Subcutaneous adipose tissue (tissue), 4 donors: ENCODE results near the gene SRSF2. TPM values are rescaled to one million over a fixed set of nuclear protein-coding genes. Genes with fewer than 3 reads are reported as not detected.

Experiments
- total RNA-seq, 4 donors: library from RNA; depleted of rRNA; stranded (reverse); fragments of >200 nt; gene quantifications; one replicate each; pipeline ENCODE4 v1.1.0, GENCODE V29; 2016
- TF ChIP-seq, protein P1 (sequence below): fragments of 450-650 bp; IDR thresholded peaks from one replicate; pipeline ENCODE4 v1.5.1; 2016; ENCODE audit warnings: low read depth, mild to moderate bottlenecking, control low read depth, antibody characterized with exemption, moderate library complexity

The SRSF2 gene, protein sequence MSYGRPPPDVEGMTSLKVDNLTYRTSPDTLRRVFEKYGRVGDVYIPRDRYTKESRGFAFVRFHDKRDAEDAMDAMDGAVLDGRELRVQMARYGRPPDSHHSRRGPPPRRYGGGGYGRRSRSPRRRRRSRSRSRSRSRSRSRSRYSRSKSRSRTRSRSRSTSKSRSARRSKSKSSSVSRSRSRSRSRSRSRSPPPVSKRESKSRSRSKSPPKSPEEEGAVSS
- 100 to 1,000 TPM; 126 to 238 (median 159) TPM for total RNA-seq

DNA sequence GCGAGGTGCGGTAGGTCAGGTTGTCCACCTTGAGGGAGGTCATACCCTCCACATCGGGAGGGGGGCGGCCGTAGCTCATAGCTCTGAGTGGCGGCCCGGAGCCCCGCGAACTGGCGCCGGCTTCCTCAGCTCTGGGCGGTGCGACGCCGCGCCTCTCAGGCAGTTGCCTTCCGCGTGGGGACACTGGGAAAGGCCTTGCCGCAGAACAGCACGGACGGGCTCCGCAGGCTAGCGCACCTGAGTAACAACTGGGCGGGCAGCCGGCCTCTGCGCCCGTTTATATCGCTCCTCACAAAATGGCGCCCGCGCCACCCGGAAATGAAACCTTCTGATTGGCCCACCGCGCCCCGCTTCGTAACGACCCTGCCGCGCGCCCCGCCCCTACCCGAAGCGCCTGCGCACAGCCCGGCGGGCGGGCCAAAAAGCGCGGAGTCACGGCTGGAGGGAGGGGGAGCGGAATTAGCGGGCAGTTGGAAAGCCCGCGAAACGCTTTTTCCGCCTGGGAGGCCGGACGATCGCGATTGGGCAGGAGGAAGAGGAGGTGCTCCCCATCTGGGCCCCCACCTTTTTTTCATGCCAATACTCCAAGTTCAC, at the start of gene SRSF2:
SRSF2 (minus strand) TSS at position 250 of the 594 bp plus-strand sequence; CDS start at position 79, 171 bp downstream.
- TF ChIP-seq, protein P1, sequence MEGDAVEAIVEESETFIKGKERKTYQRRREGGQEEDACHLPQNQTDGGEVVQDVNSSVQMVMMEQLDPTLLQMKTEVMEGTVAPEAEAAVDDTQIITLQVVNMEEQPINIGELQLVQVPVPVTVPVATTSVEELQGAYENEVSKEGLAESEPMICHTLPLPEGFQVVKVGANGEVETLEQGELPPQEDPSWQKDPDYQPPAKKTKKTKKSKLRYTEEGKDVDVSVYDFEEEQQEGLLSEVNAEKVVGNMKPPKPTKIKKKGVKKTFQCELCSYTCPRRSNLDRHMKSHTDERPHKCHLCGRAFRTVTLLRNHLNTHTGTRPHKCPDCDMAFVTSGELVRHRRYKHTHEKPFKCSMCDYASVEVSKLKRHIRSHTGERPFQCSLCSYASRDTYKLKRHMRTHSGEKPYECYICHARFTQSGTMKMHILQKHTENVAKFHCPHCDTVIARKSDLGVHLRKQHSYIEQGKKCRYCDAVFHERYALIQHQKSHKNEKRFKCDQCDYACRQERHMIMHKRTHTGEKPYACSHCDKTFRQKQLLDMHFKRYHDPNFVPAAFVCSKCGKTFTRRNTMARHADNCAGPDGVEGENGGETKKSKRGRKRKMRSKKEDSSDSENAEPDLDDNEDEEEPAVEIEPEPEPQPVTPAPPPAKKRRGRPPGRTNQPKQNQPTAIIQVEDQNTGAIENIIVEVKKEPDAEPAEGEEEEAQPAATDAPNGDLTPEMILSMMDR, result no peak

DNA sequence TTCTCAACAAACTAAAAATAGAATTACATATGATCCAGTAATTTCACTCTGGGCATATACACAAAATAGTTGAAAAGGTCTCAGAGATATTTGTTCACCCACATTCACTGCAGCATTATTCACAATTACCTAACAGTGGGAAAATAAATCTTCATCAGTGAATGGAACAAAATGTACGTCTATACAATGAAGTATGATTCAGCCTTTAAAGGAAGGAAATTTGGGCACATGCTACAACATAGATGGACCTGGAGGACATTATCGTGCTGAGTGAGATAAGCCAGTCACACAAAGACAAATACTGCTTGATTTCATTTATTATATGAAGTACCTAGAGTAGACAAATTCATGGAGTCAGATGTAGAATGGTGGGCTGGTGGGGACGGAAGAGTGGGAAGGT, 47.8 kb upstream of the SRSF2 start:
- TF ChIP-seq, protein P1, result no peak

DNA sequence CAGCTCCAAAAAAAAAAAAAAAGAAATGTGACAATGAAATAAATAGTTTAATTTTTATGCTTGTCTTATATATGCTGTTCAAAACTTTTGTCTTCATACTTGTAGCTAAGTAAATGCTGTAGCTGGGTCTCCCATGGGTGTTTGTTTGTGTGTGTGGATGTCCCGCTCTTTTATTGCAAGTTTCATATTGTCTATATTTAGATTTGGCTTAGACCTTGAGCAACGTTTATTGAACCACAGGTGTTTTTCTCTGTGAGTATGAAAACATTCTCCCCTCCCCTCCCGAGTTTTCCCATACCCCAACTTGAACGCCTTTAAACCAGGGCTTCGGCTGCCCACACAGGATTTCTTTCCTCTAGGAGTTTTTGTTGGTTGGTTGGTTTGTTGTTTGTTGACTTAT, 46.0 kb upstream of the SRSF2 start:
- TF ChIP-seq, protein P1, result no peak

DNA sequence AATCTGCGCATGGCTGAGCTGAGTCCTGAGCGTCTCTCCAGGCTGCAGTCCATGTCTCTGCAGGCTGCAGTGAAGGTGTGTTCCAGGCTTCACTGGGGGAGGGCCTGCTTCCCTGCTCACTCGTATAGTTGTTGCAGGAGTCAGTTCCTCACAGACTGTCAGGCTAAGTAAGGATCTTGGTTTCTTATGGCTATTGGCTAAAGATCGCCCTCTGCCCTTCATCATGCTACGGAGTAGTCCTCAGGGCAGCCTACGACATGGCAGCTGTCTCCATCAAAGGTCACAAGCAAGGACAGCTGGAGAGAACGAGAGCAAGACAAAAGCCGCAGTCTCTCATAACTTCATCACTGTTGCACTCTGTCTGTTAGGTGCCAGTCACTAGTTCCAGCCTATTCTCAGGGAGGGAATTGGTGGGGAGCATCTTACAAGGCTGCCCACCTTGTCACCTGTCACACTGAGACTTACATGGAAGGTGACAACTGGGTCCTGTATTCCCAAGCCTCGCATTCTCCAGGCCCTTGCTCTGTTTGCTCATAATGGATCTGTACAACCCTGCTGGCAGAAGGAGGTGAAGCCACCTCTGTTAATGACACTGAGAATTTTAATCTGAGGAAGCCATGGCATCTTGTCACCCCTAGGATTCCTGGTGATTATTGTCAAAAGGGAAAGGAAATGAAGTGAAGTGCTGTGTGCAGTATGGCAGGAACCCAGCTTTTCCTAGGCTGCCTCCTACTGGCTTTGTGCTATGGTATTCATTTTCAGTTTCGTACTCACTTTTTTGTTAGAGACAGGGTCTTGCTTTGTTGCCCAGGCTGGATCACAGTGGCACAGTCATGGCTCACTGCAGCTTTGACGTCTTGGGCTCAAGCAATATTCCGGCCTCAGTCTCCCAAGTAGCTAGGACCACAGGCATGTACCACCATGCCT, 44.2 kb upstream of the SRSF2 start:
- TF ChIP-seq, protein P1, result no peak

DNA sequence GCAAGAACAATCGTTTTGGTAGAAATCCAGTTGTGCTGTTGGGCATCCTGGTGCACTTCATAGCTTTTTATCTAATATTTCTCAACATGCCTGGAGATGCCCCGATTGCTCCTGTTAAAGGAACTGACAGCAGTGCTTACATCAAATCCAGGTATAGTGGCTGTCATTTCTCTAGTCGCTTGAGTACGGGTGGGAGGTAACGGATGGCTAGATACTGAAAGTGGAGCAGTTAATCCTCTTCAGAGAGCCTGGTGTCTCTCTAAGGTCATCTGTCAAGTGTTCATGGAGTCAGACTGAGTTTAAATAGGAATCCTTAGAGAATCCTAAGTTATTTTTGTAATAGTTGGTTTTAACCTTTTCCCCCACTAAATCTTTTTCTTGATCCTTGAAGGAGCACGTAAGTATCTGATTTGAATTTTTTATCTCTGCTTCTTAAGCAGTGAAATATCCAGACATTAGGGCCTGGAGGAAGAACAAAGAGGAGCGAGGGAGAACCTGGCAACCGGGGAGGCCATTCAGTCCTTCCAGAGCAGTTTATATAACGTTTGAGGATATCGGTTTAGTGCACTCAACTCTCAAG, 38.0 kb upstream of the SRSF2 start:
- TF ChIP-seq, protein P1, result no peak

DNA sequence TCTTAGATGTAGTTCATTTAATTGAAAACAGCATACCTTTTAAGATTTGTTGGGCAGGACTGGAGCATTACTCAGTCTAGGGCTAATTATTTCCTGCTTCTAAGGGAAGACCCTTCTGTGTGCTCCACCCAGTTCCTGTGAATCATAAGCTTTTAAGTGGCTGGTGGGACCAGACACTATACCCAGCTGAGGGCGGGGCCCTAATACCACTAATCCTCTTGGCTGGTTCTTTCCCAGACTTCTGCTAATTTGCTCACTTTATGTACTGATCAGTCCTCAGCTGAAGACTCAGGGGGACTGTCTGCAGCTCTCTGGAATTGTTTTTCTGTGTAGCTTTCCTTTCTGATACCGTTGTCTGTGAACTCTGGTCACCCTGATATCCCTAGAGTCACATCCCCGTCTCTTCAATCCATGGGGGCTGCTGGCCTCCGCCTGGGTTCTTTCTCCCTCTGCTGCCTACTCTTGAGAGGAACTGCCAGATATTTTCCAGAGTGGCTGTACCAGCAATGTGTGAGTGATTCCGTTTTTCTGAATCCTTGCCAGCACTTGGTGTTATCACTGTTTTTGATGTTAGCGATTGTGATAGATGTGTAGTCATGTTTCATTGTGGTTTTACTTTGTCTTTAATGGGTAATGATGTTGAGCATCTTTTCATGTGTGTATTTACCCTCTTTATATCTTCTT, 35.9 kb upstream of the SRSF2 start:
- TF ChIP-seq, protein P1, result no peak
